Neural cell (in vitro differentiated cells): ENCODE data around the gene GTF2F2. TPM values are rescaled to one million over a fixed set of nuclear protein-coding genes. Genes with fewer than 3 reads are reported as not detected.

Experiments used
- H2AFZ ChIP-seq: fragments of 200-600, 300-800 bp; sonication (generic), shearing (Covaris generic); 2 replicates; pipeline ENCODE4 v1.6.0; 2014; ENCODE audit warnings: low read depth, mild to moderate bottlenecking, antibody characterized with exemption, low read length, moderate library complexity
- H3F3A ChIP-seq: fragments of 200-600 bp; shearing (Covaris generic); 2 replicates; pipeline ENCODE4 v1.6.1; 2016; ENCODE audit warnings: mild to moderate bottlenecking, moderate library complexity, mixed read lengths, antibody characterized with exemption, low read length; ENCODE audit not compliant: insufficient read depth, poor library complexity, severe bottlenecking
- H3K27ac ChIP-seq: fragments of 200-600, 300-800 bp; sonication (generic), shearing (Covaris generic); 2 replicates; pipeline ENCODE4 v1.5.1; 2014; ENCODE audit warnings: mild to moderate bottlenecking, low read length, moderate library complexity
- H3K27me3 ChIP-seq: fragments of 300-800, 200-600 bp; sonication (generic), shearing (Covaris generic); 2 replicates; pipeline ENCODE4 v1.6.0; 2014; ENCODE audit warnings: mild to moderate bottlenecking, low read depth, low read length, moderate library complexity; ENCODE audit not compliant: insufficient read depth
- H3K36me3 ChIP-seq: fragments of 300-800, 200-600 bp; sonication (generic), shearing (Covaris generic); 2 replicates; pipeline ENCODE4 v1.5.1; 2014; ENCODE audit warnings: mild to moderate bottlenecking, antibody characterized with exemption, low read length, moderate library complexity; ENCODE audit not compliant: insufficient read depth
- H3K4me2 ChIP-seq: fragments of 300-800, 200-600 bp; sonication (generic), shearing (Covaris generic); 2 replicates; pipeline ENCODE4 v1.6.0; 2014; ENCODE audit warnings: mild to moderate bottlenecking, low read length
- H3K4me3 ChIP-seq: fragments of 300-800, 200-600 bp; sonication (generic), shearing (Covaris generic); 2 replicates; pipeline ENCODE4 v1.5.1; 2014; ENCODE audit warnings: mild to moderate bottlenecking, low read length, moderate library complexity
- H3K79me2 ChIP-seq: fragments of 200-600 bp; shearing (Covaris generic); replicated peaks from 2 replicates; pipeline ENCODE4 v1.6.0; 2014; ENCODE audit warnings: mild to moderate bottlenecking, low read length, moderate library complexity; ENCODE audit not compliant: insufficient read depth
- H3K9ac ChIP-seq: fragments of 300-800, 200-600 bp; sonication (generic), shearing (Covaris generic); 2 replicates; pipeline ENCODE4 v1.6.1; 2016; ENCODE audit warnings: mild to moderate bottlenecking, low read length, mixed read lengths
- H3K9me2 ChIP-seq: fragments of 200-600 bp; shearing (Covaris generic); 2 replicates; pipeline ENCODE4 v1.6.1; 2016; ENCODE audit warnings: mild to moderate bottlenecking, low read length, mixed read lengths; ENCODE audit not compliant: insufficient read depth
- H3K9me3 ChIP-seq: fragments of 200-600, 300-800 bp; sonication (generic), shearing (Covaris generic); 2 replicates; pipeline ENCODE4 v1.6.1; 2016; ENCODE audit warnings: mild to moderate bottlenecking, mixed run types, low read length, moderate library complexity, mixed read lengths
- H4K20me1 ChIP-seq: fragments of 200-600 bp; shearing (Covaris generic); 2 replicates; pipeline ENCODE4 v1.6.1; 2016; ENCODE audit warnings: mild to moderate bottlenecking, mixed run types; ENCODE audit not compliant: insufficient read depth
- CTCF ChIP-seq: fragments of 450-650 bp; IDR thresholded peaks from 2 replicates; pipeline ENCODE4 v1.5.1; 2014; ENCODE audit warnings: antibody characterized with exemption, mild to moderate bottlenecking, moderate library complexity; ENCODE audit not compliant: poor library complexity, severe bottlenecking
- EP300 ChIP-seq: fragments of 450-650 bp; conservative IDR thresholded peaks from 2 replicates; pipeline ENCODE4 v1.6.1; 2014; ENCODE audit warnings: antibody characterized with exemption, mild to moderate bottlenecking, moderate library complexity; ENCODE audit not compliant: poor library complexity, severe bottlenecking
- EZH2 ChIP-seq: fragments of 200-600, 300-800 bp; shearing (Covaris generic), sonication (generic); IDR thresholded peaks from 2 replicates; pipeline ENCODE4 v1.6.1; 2014; ENCODE audit warnings: antibody characterized with exemption, low read length, borderline replicate concordance, mild to moderate bottlenecking; ENCODE audit not compliant: insufficient read depth, poor library complexity, severe bottlenecking
- MXI1 ChIP-seq: fragments of 450-650 bp; conservative IDR thresholded peaks from 2 replicates; pipeline ENCODE4 v1.6.1; 2014; ENCODE audit warnings: antibody characterized with exemption, mild to moderate bottlenecking; ENCODE audit not compliant: poor library complexity, severe bottlenecking
- POLR2AphosphoS5 ChIP-seq: IDR thresholded peaks from 2 replicates; pipeline ENCODE4 v1.6.1; 2012
- RAD21 ChIP-seq: fragments of 450-650 bp; conservative IDR thresholded peaks from 2 replicates; pipeline ENCODE4 v1.6.1; 2014; ENCODE audit warnings: antibody characterized with exemption, mild to moderate bottlenecking, moderate library complexity
- REST ChIP-seq: IDR thresholded peaks from 2 replicates; pipeline ENCODE4 v1.6.1; 2012; ENCODE audit warnings: borderline replicate concordance
- SMC3 ChIP-seq: fragments of 450-650 bp; conservative IDR thresholded peaks from 2 replicates; pipeline ENCODE4 v1.6.1; 2014; ENCODE audit warnings: antibody characterized with exemption, mild to moderate bottlenecking, moderate library complexity; ENCODE audit not compliant: poor library complexity
- TAF1 ChIP-seq: IDR thresholded peaks from 2 replicates; pipeline ENCODE4 v1.6.1; 2012; ENCODE audit warnings: low read depth
- polyA plus RNA-seq: library from polyadenylated mRNA; depleted of rRNA; stranded (reverse); fragments of >200 nt; gene quantifications from 2 replicates; pipeline ENCODE4 v1.2.3, GENCODE V29; 2014

The GTF2F2 gene
- polyA plus RNA-seq, 1 donor from 2014 or later: 29.6 TPM

- Histone ChIP-seq H3F3A (no peaks in the 10 kb centered on the region), H3K79me2 (no peaks in the 10 kb centered on the region), H3K4me3 (no peak overlapping the region), H3K4me2 (no peak overlapping the region), H3K9me2 (no peaks in the 10 kb centered on the region), H4K20me1 (no peaks in the 10 kb centered on the region), H3K9me3 (no peaks in the 10 kb centered on the region), H3K9ac (no peak overlapping the region), H3K27me3 (no peaks in the 10 kb centered on the region), H2AFZ (no peak overlapping the region), H3K36me3 (no peaks in the 10 kb centered on the region), H3K27ac (no peak overlapping the region)
- TF ChIP-seq EZH2: no peak
- TF ChIP-seq CTCF: no peak
- no peak for TF ChIP-seq REST
- TF ChIP-seq SMC3: no peak
- TF ChIP-seq RAD21: no peak
- no peak for TF ChIP-seq POLR2AphosphoS5
- TF ChIP-seq MXI1: no peak
- TF ChIP-seq TAF1: no peak
- no peak for TF ChIP-seq EP300
Observed at GRCh38 chr13:45219938-45220375, 99.6 kb downstream of the GTF2F2 start.

- H3K27me3 ChIP-seq: no peaks in the 10 kb centered on the region
- H3K4me3 ChIP-seq: no peak overlapping the region
- no peaks in the 10 kb centered on the region for H3K79me2 ChIP-seq
- H2AFZ ChIP-seq: no peak overlapping the region
- TF ChIP-seq EP300 (no peak), RAD21 (no peak), EZH2 (no peak), POLR2AphosphoS5 (no peak), SMC3 (no peak), MXI1 (no peak)
- no peaks in the 10 kb centered on the region for H3K9me3 ChIP-seq
- H3K27ac ChIP-seq: no peak overlapping the region
- no peak overlapping the region for H3K9ac ChIP-seq
- H3K9me2 ChIP-seq: no peaks in the 10 kb centered on the region
- no peaks in the 10 kb centered on the region for H4K20me1 ChIP-seq
- no peaks in the 10 kb centered on the region for H3K36me3 ChIP-seq
- no peak overlapping the region for H3K4me2 ChIP-seq
- H3F3A ChIP-seq: no peaks in the 10 kb centered on the region
Observed at GRCh38 chr13:45220403-45220802, 100.1 kb downstream of the GTF2F2 start.
